Measurements from ENCODE around the gene SCAPER. TPM values are rescaled to one million over a fixed set of nuclear protein-coding genes. Genes with fewer than 3 reads are reported as not detected.
A peak's percentile ranks its signal among the peaks of the same experiment; 100 is the strongest.

The SCAPER gene
- total RNA-seq, 6 donors from 2014 or later, result 14.4 to 67.1 (median 27.6) TPM

GRCh38 chr15:76648732-76649444 lies 256.3 kb downstream of the SCAPER start:
- Histone ChIP-seq H3K27ac (no peak overlapping the region), H3K36me3 (no peaks in the 10 kb centered on the region), H3K4me1 (no peaks in the 10 kb centered on the region), H3K27me3 (no peaks in the 10 kb centered on the region), H3K4me3 (no peak overlapping the region), H3K9me3 (no peaks in the 10 kb centered on the region)
- no peak for DNase-seq
- ATAC-seq (ENCODE audit: low FRiP score in 2 of 2), result no peak
- 76 to 92% methylated on average over 8 of the region's 8 CpGs for WGBS, 2 donors
- TF ChIP-seq POLR2A (IDR thresholded peaks at IDR 0.05) (no peak), POLR2AphosphoS5 (IDR thresholded peaks at IDR 0.05) (no peak)

DNA sequence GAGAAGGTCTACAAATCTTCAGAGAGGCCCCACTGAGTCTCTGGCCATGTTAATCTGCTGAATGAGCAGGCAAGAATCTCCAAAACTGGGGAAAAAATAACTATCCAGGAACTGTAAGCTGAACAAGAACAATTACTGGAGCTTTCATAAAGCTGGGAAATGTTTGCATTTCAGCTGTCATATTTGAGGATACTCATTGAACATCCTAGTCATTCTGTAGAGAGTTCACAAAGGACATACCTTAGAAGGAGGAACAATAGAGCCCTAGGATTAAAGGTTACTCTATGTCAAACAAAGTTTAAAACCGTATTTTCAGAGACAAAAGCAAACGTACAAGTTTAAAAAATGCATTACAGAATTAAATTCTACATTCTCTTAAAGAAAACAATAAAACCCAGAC lies 257.5 kb downstream of the SCAPER start:
- WGBS, 2 donors, result 94 to 95% methylated on average over 2 of the region's 2 CpGs
- no peaks in the 10 kb centered on the region for H3K27me3 ChIP-seq
- no peak for ATAC-seq (ENCODE audit: low FRiP score in 2 of 2)
- no peak for DNase-seq
- no peak overlapping the region for H3K27ac ChIP-seq
- H3K4me1 ChIP-seq, result no peaks in the 10 kb centered on the region
- no peaks in the 10 kb centered on the region for H3K36me3 ChIP-seq
- TF ChIP-seq CTCF (IDR thresholded peaks at IDR 0.05) (no peak), EP300 (IDR thresholded peaks at IDR 0.05) (no peak), POLR2A (IDR thresholded peaks at IDR 0.05) (no peak), POLR2AphosphoS5 (IDR thresholded peaks at IDR 0.05) (no peak)
- no peaks in the 10 kb centered on the region for H3K9me3 ChIP-seq
- no peak overlapping the region for H3K4me3 ChIP-seq

- WGBS, 2 donors, result 90 to 93% methylated on average over 1 of the region's 1 CpG
- H3K4me1 ChIP-seq, result no peaks in the 10 kb centered on the region
- no peak overlapping the region for H3K4me3 ChIP-seq
- TF ChIP-seq EP300 (IDR thresholded peaks at IDR 0.05) (no peak), POLR2A (IDR thresholded peaks at IDR 0.05) (no peak), CTCF (IDR thresholded peaks at IDR 0.05) (no peak), POLR2AphosphoS5 (IDR thresholded peaks at IDR 0.05) (no peak)
- H3K27me3 ChIP-seq, result no peaks in the 10 kb centered on the region
- DNase-seq, result no peak
- H3K36me3 ChIP-seq, result no peaks in the 10 kb centered on the region
- no peak for ATAC-seq (ENCODE audit: low FRiP score in 2 of 2)
- H3K27ac ChIP-seq, result no peak overlapping the region
- no peaks in the 10 kb centered on the region for H3K9me3 ChIP-seq
Measured at GRCh38 chr15:76644646-76645045, 260.5 kb downstream of the SCAPER start.

DNA sequence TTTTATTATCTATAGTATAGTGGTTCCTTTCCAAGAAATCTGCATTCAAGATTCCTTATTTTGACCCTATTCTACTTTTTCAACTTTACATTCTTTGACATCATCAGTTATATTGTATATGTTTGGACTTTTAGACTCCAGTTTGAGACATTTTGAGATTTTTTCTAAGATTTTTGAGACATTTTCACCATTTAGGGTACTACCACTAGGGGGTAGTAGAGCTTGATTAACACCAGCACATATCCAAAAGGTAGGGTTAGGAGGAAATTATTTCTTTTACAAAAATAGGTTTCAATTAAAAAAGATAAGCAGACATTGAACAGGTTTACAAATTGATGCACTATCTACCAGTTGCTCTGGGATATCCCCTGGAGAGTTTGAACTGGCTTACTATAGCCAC lies 262.5 kb downstream of the SCAPER start:
- ATAC-seq (ENCODE audit: low FRiP score in 2 of 2) (no peak), DNase-seq (no peak)
- Histone ChIP-seq H3K4me3 (no peak overlapping the region), H3K27ac (no peak overlapping the region), H3K27me3 (no peaks in the 10 kb centered on the region), H3K9me3 (no peaks in the 10 kb centered on the region), H3K4me1 (no peaks in the 10 kb centered on the region), H3K36me3 (no peaks in the 10 kb centered on the region)
- no peak for TF ChIP-seq POLR2A (IDR thresholded peaks at IDR 0.05)
- peak in 3 of 6 experiments; percentile 6 to 11 (median 9) for TF ChIP-seq CTCF (IDR thresholded peaks at IDR 0.05)

DNA sequence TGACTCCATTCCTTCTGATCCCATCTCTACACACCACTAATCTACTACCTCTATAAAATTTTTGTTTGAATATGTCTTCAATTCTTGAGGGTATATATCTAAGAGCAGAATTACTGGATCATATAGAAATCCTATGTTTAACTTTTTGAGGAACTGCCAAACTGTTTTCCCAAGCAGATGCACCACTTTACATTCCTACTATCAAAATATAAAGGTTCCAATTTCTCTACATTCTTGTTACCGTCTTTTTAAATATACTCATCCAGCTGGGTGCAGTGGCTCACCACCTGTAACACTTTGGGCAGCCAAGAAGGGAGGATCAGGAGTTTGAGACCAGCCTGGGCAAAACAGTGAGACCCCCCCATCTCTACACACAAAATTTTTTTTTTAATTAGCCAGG lies 268.0 kb downstream of the SCAPER start:
- Histone ChIP-seq H3K4me3 (no peak overlapping the region), H3K4me1 (no peaks in the 10 kb centered on the region), H3K27me3 (no peaks in the 10 kb centered on the region), H3K27ac (no peak overlapping the region), H3K36me3 (no peaks in the 10 kb centered on the region), H3K9me3 (peaks cover 0 to 8% (median 5%) of the 10 kb centered on the region in 4 donors)
- 94 to 96% methylated on average over 1 of the region's 1 CpG for WGBS, 2 donors
- DNase-seq (no peak), ATAC-seq (ENCODE audit: low FRiP score in 2 of 2) (no peak)
- TF ChIP-seq POLR2A (IDR thresholded peaks at IDR 0.05), result no peak
- TF ChIP-seq CTCF (IDR thresholded peaks at IDR 0.05), result no peak
- no peak for TF ChIP-seq EP300 (IDR thresholded peaks at IDR 0.05)
- no peak for TF ChIP-seq POLR2AphosphoS5 (IDR thresholded peaks at IDR 0.05)

Data from upper lobe of left lung (tissue), 6 donors.